GM21360 (cell line): ENCODE results near the gene INTS15.

ENCODE experiments used
- ATAC-seq: cut with Tn5 transposase; IDR thresholded peaks from one replicate; pipeline ENCODE4 v1.9.1; 2021; ENCODE audit warnings: mild to moderate bottlenecking, moderate library complexity; ENCODE audit not compliant: unreplicated experiment

INTS15 gene

DNA sequence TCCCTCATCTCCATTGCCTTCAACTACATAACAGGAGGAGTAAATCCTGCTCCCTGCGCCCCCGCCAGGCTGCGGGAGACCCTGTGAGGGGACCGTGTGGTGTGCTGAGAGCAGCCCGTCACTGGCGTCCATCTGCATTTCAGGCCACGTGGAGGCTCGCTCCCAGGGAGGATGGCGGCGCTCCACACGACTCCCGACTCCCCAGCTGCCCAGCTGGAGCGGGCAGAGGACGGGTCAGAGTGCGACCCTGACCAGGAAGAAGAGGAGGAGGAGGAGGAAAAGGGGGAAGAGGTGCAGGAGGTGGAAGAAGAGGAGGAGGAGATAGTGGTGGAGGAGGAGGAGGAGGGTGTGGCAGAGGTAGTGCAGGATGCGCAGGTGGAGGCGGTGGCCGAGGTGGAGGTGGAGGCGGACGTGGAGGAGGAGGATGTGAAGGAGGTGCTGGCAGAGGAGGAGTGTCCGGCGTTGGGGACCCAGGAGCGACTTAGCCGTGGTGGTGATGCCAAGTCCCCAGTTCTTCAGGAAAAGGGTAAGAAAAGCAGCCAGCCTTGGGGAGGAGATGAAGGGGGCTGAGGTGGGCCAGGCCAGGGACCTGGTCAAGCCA is 52.5 kb downstream of the INTS15 start:
- no peak for ATAC-seq

DNA sequence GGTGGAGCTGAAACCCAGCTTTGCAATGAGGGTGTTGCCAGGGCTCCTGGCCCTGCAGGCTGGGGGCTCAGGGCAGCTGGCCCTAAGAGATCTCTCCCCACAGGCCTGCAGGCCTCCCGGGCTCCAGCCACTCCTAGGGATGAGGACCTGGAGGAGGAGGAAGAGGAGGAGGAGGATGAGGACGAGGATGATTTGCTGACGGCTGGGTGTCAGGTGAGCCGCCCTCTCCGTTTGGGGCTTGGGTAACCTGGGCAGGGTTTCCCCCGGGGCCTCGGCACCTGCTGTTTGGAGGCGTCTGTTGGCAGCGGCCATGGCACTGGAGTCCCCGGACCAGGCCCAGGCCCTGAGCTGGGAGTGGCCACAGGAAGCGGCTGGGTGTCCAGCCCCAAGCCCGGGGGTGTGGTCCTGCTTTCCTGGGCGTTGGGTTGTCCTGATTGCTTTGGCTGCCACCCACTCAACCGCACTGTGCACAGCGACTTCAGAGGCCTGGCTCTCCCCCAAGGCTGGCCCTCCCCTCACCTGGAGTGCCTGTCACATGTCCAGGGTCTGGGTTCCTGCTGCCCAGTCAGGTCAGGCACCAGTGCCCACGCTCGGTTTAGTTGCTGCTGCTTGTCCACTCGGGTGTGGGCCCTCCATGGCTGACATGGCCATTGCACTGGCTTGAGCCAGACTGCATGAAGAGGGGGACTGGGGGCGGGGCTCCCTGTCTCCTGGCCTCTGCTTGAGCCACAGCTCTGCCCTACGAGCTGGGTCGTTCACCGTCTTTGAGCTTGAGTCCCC is 53.2 kb downstream of the INTS15 start:
- ATAC-seq = no peak

DNA sequence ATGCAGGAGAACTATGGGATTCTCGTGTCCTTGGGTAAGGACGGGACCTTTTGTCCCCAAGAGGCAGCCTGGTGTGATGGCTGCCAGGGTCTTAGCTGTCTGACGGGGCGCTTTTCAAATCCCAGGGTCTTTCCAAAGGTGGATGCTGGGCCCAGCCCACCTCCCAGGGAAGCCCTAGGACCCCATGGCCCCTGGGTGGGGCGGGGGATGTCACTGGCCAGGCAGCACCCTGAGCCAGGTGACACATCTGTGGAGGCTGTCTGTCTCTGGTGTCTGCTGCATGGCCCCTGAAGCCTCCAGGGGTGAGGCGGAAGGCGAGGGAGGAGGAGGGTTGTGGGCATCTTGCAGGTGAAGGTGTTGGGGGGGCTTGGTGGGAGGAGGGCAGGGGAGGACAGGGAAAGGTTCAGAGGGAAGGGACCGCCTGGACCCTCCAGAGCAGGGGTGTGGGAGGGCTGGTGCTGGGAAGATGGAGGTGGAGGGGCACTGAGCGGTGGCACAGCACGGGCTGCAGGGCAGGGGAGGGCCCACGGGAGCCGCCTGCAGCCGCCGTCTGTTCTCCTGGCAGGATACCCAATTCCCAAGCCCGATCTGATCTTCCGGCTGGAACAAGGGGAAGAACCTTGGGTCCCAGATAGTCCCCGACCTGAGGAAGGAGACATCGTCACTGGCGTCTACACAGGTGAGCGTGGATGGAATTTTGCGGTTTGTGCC is 54.2 kb downstream of the INTS15 start:
- ATAC-seq = no peak

DNA sequence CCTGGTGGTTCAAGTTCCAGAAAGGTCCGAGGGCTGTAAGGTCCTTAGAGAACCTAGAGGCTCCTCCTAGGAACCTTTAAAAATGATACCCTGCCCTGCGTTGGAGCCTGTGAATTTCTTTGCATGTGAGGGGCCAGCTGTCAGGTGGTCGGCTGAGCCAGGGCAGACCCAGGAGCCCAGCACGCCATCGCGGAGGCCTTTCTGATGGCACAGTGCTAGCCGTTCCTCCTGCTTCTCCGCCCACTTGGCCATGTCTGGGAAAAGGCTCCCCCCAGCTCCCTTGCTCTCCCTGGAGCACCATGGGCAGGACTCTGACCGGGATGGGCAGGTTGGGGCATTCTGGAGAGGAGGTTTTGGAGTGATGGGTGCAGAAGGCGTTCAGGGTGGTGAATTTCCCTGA is 54.9 kb downstream of the INTS15 start:
- ATAC-seq = no peak

DNA sequence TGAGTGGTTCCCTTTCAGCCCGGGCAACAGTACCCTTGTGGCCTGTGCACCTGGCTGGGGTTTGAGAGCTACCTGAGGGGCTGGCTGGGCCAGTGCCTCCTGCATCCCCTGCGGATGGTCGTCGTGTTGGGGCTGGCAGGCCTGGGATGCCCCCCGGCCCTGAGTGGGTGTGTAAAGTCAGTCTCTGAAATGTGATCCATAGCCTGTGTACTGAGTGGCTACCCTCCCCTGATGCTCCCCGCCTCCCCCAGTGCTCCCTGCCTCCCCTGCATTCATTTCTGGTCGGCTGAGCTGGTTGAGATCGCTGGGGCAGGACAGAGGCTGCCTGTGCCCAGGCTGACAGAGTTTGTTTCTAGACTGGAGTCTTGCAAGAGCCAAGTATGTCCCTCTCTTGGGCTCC is 56.6 kb downstream of the INTS15 start:
- no peak for ATAC-seq

GRCh38 chr7:6647080-6647479 is 57.3 kb downstream of the INTS15 start:
- no peak for ATAC-seq

GRCh38 chr7:6647541-6647940 is 57.7 kb downstream of the INTS15 start:
- ATAC-seq = no peak

GRCh38 chr7:6648066-6648814 is 58.4 kb downstream of the INTS15 start:
- ATAC-seq = no peak

- no peak for ATAC-seq
These were observed 58.9 kb downstream of the INTS15 start for GRCh38 chr7:6648815-6649104.

DNA sequence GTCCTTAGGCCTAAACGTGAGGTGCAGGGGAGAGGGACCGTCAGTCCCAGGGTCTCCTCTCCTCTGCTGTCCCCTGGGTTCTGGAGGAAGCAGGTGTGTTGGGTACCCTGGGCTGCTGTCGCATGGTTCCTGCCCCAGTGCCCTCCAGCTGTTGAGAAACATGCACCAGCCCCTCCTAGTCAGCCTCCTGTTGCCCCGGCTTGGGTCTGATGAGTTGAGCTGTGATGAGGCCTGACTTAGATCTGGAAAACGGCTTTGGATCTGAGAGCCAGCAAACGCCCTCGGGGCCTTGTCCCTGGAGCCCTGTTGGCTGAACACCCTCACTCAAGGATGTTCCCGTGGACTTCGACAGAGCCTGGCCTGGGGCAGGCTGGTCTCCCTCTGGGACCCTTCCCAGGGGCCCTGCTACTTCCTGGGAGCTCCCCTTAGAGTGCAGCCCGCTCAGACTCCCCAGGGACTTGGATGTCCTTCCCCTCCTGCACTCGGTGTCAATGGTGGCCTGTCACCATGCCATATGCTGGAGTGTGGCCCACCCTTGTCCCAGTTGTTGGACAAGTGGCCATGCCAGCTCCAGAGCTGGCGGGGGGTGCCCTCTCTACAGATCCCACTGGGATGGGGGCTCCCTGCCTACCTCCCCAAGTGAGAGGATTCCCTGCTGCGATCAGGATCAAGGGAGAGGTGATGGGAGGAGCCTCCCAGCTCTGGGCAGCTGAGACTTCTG is 59.6 kb downstream of the INTS15 start:
- ATAC-seq = no peak

- ATAC-seq = no peak
These were observed 60.3 kb downstream of the INTS15 start for GRCh38 chr7:6650086-6650485.

DNA sequence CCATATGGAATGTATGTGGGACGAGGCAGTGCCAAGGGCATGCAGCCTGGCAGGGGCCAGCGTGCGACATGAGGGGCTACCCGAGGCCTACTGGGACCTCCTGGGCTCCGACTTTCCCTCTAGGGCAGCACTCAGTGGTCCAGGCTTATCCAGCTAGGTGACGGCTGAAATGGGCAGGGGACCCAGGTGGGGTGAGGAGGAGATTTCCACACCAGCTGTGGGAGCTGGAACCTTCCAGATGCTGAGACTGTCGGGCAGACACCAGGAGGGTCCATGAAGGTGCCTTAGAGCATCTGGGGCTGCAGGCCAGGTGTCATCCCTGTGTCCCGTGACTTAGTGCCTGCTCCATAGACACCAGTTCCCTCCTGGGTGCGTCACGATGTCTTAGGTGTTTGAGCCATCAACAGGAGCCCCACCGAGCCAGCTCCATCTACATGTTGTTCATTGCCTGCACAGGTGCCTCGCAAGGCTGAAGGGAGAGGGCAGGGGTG is 60.7 kb downstream of the INTS15 start:
- no peak for ATAC-seq

GRCh38 chr7:6651851-6652445 is 62.1 kb downstream of the INTS15 start:
- ATAC-seq = no peak

DNA sequence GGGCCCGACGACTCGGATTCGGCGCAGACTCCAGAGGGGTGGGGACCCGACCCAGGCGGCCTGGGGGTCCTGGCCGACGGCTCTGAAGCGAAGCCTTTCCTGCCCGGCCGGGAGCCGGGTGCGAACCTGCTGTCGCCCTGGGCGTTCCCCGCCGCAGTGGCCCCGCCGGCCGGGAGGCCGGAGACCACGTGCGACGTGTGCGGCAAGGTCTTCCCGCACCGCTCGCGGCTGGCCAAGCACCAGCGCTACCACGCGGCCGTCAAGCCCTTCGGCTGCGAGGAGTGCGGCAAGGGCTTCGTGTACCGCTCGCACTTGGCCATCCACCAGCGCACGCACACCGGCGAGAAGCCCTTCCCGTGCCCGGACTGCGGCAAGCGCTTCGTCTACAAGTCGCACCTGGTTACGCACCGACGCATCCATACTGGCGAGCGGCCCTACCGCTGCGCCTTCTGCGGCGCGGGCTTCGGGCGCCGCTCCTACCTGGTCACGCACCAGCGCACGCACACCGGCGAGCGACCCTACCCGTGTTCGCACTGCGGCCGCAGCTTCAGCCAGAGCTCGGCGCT is 62.7 kb downstream of the INTS15 start:
- ATAC-seq = no peak

DNA sequence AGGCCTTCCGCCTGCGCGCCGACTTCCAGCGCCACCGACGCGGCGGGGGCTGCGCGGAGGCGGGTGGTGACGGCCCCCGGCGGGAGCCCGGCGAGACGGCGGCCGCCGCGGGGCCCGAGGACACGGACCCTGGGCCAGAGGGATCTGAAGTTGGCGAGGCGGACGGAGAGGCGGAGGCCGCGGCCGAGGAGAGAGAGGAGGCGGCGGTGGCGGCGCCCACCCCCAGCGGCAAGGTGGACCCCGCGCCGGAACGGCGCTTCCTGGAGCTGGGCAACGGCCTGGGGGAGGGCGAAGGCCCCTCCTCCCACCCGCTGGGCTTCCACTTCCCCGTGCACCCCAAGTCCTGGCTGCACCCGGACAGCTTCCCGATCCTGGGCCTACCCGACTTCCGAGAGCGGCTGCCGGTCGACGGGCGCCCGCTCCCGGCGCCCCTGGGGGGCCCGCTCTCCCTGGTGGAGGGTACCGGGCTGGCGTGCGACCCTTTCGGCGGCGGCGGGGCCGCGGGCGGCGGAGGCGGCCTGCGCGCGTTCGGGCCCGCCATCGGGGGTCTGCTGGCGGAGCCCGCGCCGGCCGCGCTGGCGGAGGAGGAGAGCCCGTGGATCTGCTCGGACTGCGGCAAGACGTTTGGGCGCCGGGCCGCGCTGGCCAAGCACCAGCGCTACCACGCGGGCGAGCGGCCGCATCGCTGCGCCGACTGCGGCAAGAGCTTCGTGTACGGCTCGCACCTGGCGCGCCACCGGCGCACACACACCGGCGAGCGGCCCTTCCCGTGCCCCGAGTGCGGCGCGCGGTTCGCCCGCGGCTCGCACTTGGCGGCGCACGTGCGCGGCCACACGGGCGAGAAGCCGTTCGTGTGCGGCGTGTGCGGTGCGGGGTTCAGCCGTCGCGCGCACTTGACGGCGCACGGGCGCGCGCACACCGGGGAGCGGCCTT is 63.5 kb downstream of the INTS15 start:
- no peak for ATAC-seq

GRCh38 chr7:6654113-6654841 is 64.5 kb downstream of the INTS15 start:
- ATAC-seq = no peak

- ATAC-seq = no peak
These were observed 65.2 kb downstream of the INTS15 start for GRCh38 chr7:6654842-6655610.
